HepG2 (cell line): Measurements from ENCODE around the gene CLDND2. TPM values are rescaled to one million over a fixed set of nuclear protein-coding genes. Genes with fewer than 3 reads are reported as not detected.

Experiments used
- ATAC-seq: fragments of 200-7000 bp; cut with Tn5 transposase; 3 replicates; pipeline ENCODE4 v1.9.1; 2020; ENCODE audit warnings: mild to moderate bottlenecking, moderate library complexity
- BruUV-seq: library from RNA; stranded (reverse); fragments of 400-500 nt; replicated peaks from 2 replicates; lab custom pipeline; 2021; lab: Mats Ljungman, UMichigan
- CTCF ChIA-PET: fragments of 300-600 bp; formaldehyde crosslinking; extraction: SDS; loops from one replicate; lab custom pipeline; 2021; ENCODE audit warnings: low total read pairs, inconsistent platforms, low intra/inter-chr PET ratio; lab: Yijun Ruan, JAX
- POLR2A ChIA-PET: fragments of 350-600 bp; sonication (Branson Sonifier 250); formaldehyde crosslinking; loops from one replicate; lab custom pipeline; 2020; ENCODE audit warnings: antibody characterized with exemption, inconsistent platforms; lab: Yijun Ruan, JAX
- DNase-seq: peaks from one replicate; pipeline ENCODE4 v3.0.0-alpha.2; 2015; ENCODE audit warnings: low spot score
- FAIRE-seq: peaks from 3 replicates; lab custom pipeline; 2011; peaks lifted over from hg19 to GRCh38; lab: Jason Lieb, UNC
- H2AFZ ChIP-seq: one replicate; pipeline ENCODE4 v1.6.1; 2011; ENCODE audit warnings: low read length, inconsistent platforms
- H3K27ac ChIP-seq: fragments of 300-600 bp; 3 replicates; pipeline ENCODE4 v1.8.0; 2011; ENCODE audit warnings: mixed run types, mild to moderate bottlenecking, mixed read lengths, low read length, inconsistent platforms; ENCODE audit not compliant: insufficient read depth; ENCODE audit errors: extremely low read length
- H3K27me3 ChIP-seq, 2 experiments: fragments of 200-600 bp in 1 of 2; 2 replicates in 1 of 2; 3 replicates in 1 of 2; pipeline versions ENCODE4 v1.6.0 to v1.8.0; 2011; ENCODE audit warnings: low read length in 2 of 2, mild to moderate bottlenecking in 2 of 2, moderate library complexity in 2 of 2, inconsistent platforms in 1 of 2; ENCODE audit not compliant: insufficient read depth in 2 of 2, control insufficient read depth in 1 of 2
- H3K36me3 ChIP-seq, 2 experiments: fragments of 200-600 bp in 1 of 2; replicated peaks in 1 of 2; 2 replicates in 1 of 2; 3 replicates in 1 of 2; pipeline versions ENCODE4 v1.5.1 to v1.8.0; 2011; ENCODE audit warnings: low read length in 2 of 2, inconsistent platforms in 1 of 2; ENCODE audit not compliant: insufficient read depth in 2 of 2, control insufficient read depth in 1 of 2
- H3K4me1 ChIP-seq: 2 replicates; pipeline ENCODE4 v1.5.1; 2012; ENCODE audit warnings: low read length, inconsistent platforms; ENCODE audit not compliant: insufficient read depth
- H3K4me2 ChIP-seq: 2 replicates; pipeline ENCODE4 v1.6.0; 2011; ENCODE audit warnings: low read depth, low read length, inconsistent platforms
- H3K4me3 ChIP-seq, 3 experiments: fragments of 200-600 bp in 1 of 3; sonication (generic), shearing (Covaris generic) in 1 of 3; replicated peaks in 1 of 3; 2 replicates each; pipeline ENCODE4 v1.5.1; 2011 to 2016; ENCODE audit warnings: low read length in 3 of 3, inconsistent platforms in 2 of 3, low read depth in 2 of 3, mild to moderate bottlenecking in 2 of 3, control low read depth in 1 of 3, mixed read lengths in 1 of 3; ENCODE audit not compliant: insufficient read depth in 1 of 3
- H3K79me2 ChIP-seq: one replicate; pipeline ENCODE4 v1.6.1; 2011; ENCODE audit warnings: low read length, inconsistent platforms; ENCODE audit not compliant: insufficient read depth
- H3K9ac ChIP-seq: 2 replicates; pipeline ENCODE4 v1.6.0; 2011; ENCODE audit warnings: mild to moderate bottlenecking, low read depth, low read length, inconsistent platforms; ENCODE audit not compliant: insufficient read depth
- H3K9me3 ChIP-seq: 2 replicates; pipeline ENCODE4 v1.5.1; 2012; ENCODE audit warnings: mild to moderate bottlenecking, low read length
- H4K20me1 ChIP-seq: 2 replicates; pipeline ENCODE4 v1.6.0; 2011; ENCODE audit warnings: inconsistent platforms, mild to moderate bottlenecking, low read length, moderate library complexity; ENCODE audit not compliant: insufficient read depth
- AGO2 ChIP-seq: fragments of 200-400 bp; formaldehyde crosslinking; optimal IDR thresholded peaks from 2 replicates; pipeline ENCODE3; 2017; ENCODE audit warnings: mild to moderate bottlenecking, low read depth, low read length, moderate library complexity
- IKZF1 ChIP-seq: fragments of 450-650 bp; IDR thresholded peaks from 2 replicates; pipeline ENCODE4 v1.7.1; 2016
- POLR2A ChIP-seq, 2 experiments: IDR thresholded peaks; 2 replicates each; pipeline ENCODE4 v1.6.1; 2011; ENCODE audit warnings: low read depth in 2 of 2, low read length in 2 of 2, mild to moderate bottlenecking in 1 of 2, moderate library complexity in 1 of 2; ENCODE audit not compliant: insufficient read depth in 1 of 2
- RBAK ChIP-seq: sonication (generic); formaldehyde crosslinking; IDR thresholded peaks from 2 replicates; pipeline ENCODE4 v1.5.1; 2020; ENCODE audit warnings: mild to moderate bottlenecking, missing genetic modification reagents
- TCF7 ChIP-seq: sonication (generic); IDR thresholded peaks from 2 replicates; pipeline ENCODE4 v1.6.1; 2016; ENCODE audit warnings: antibody characterized with exemption, low read depth
- WGBS: methylation state at CpG from one replicate; pipeline ENCODE4 v1.1.6; 2017; ENCODE audit warnings: low lambda C conversion rate; 5-methylcytosine and 5-hydroxymethylcytosine counted together
- in situ Hi-C: cut with HindIII; loops from 2 replicates; pipeline ENCODE4 v1.10.0; 2017; ENCODE audit warnings: low pct_unique_long_range_greater_than_20kb; ENCODE audit not compliant: extremely low pct_ligation_motif_present
- intact Hi-C: fragments of 100-400 bp; cut with micrococcal nuclease; formaldehyde crosslinking; loops from one replicate; pipeline ENCODE4 v1.10.0; 2022; ENCODE audit not compliant: unreplicated experiment
- polyA plus RNA-seq, 8 experiments: library from polyadenylated mRNA; depleted of rRNA in 3 of 8; stranded (reverse) in 7 of 8; unstranded in 1 of 8; fragments of >200 nt; fragmentation: Illumina TruSeq in 4 of 8; extraction: Trizol in 4 of 8; gene quantifications; 2 replicates each; pipeline versions ENCODE4 v1.2.1 to v1.2.3, GENCODE V29; 2011 to 2016; ENCODE audit warnings: low read depth in 4 of 8, missing spikeins in 1 of 8, mixed read lengths in 1 of 8; ENCODE audit not compliant: insufficient read depth in 1 of 8
- total RNA-seq, 5 experiments: library from RNA; depleted of rRNA; stranded (reverse); fragments of >200 nt; fragmentation: Illumina TruSeq; extraction: Trizol; gene quantifications; 2 replicates each; pipeline ENCODE4 v1.2.3, GENCODE V29; 2016; ENCODE audit warnings: low read depth in 1 of 5
- TF ChIP-seq, protein P1 (sequence below): sonication (generic); formaldehyde crosslinking; IDR thresholded peaks from 2 replicates; pipeline ENCODE4 v1.9.0; 2021; ENCODE audit warnings: missing genetic modification reagents, borderline replicate concordance

The CLDND2 gene
- total and polyA plus RNA-seq, 2 of the 13 experiments (the other 11 are each of a cell fraction or from before 2014, with no cell fraction given) = 0.84 to 1.8 TPM

DNA sequence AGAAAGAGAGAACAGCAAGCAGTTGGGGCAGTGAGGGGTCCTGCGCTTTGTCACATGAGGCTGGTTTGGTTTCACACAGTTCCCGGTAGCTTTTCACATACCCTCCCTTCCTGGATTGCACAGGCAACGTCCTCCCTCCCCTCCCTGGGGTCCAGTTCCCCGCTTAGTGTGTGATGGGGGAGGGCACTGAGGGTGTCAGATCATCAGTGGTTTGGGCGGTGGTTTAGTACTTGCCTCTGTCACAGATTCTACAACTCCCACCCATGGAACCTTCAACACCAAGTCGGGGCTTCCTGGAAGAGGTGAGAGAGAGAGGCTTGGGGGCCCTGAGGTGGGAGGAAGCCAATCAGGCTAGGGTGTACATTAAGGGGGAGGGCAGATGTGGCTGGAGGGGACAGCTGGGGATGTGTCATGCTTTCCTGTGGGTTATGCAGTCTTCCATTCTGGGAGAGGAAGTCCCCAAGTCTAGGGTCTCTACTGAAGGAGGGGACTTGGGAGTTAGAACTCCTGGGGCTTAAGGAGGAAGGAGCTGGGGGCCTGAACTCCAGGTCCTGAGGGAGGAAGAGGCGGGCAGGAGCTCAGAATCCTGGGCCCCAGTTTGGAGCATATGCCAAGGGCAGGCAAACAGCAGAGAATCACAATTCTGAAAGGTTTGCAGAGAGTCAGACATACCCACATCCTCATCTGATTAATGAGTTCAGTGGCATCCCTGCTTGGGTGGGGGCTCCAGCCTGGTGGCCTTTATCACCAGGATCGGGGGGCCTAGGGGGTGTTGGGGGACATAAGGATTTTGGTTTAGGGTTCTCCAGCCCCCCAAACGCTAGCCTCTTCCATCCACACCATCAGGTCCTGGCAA lies 4.1 kb upstream of the CLDND2 start, which contains the start of gene NKG7 (continued):
- TF ChIP-seq, protein P1, sequence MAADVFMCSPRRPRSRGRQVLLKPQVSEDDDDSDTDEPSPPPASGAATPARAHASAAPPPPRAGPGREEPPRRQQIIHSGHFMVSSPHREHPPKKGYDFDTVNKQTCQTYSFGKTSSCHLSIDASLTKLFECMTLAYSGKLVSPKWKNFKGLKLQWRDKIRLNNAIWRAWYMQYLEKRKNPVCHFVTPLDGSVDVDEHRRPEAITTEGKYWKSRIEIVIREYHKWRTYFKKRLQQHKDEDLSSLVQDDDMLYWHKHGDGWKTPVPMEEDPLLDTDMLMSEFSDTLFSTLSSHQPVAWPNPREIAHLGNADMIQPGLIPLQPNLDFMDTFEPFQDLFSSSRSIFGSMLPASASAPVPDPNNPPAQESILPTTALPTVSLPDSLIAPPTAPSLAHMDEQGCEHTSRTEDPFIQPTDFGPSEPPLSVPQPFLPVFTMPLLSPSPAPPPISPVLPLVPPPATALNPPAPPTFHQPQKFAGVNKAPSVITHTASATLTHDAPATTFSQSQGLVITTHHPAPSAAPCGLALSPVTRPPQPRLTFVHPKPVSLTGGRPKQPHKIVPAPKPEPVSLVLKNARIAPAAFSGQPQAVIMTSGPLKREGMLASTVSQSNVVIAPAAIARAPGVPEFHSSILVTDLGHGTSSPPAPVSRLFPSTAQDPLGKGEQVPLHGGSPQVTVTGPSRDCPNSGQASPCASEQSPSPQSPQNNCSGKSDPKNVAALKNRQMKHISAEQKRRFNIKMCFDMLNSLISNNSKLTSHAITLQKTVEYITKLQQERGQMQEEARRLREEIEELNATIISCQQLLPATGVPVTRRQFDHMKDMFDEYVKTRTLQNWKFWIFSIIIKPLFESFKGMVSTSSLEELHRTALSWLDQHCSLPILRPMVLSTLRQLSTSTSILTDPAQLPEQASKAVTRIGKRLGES (CRISPR knock-in tag) = no peak
- TF ChIP-seq, all 625 proteins: peak for 0

DNA sequence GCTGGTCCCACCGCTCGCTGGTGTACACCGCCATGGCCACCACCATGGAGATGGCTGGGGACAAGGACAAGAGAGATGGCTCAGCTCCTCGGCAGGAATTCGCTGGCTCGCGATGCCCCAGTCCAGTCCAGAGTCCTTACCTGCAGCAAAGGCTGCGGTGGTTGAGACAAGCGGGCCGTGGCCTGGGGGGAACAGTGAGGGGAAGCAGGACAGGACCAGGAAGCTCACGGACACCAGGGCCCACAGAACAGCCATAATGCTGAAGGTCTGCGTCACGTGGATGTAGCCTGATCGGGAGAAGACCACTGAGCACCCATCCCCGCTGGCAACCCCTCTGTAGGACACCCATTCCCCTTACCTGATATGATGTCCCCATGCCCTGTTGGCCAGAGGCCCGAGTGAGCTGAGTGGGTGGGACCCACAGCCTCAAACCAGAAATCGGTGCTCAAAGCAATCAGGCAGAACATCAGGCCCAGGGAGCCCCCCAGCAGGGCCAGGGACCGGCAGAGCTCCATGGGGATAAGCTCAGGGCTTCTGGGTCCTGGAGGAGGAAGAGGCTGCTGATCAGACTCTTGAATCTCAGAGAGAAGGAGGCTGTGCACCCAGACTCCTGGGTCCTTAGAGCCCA lies 3.3 kb upstream of the CLDND2 start:
- H3K9ac ChIP-seq = no peak overlapping the region
- peaks cover 37% of the 10 kb centered on the region for H3K4me1 ChIP-seq
- DNase-seq (no peak), FAIRE-seq (no peak), ATAC-seq (no peak)
- CTCF ChIA-PET = no interaction called here
- no peak overlapping the region for H3K4me3 ChIP-seq
- in situ Hi-C loops (no loop called here), intact Hi-C loops (no loop called here)
- no peaks in the 10 kb centered on the region for H3K9me3 ChIP-seq
- WGBS = 19% methylated on average over 2 of the region's 18 CpGs
- H4K20me1 ChIP-seq = no peaks in the 10 kb centered on the region
- POLR2A ChIA-PET = interaction anchor here (1.0 to 5.3 kb wide), 7 partner anchors 10 to 31 kb away, joined by 3 to 27 read pairs (median 8); partner anchors contain the start of genes LIM2 and VSIG10L
- no peak overlapping the region; the same call in 1 of the 2 replicates for H3K4me2 ChIP-seq
- H2AFZ ChIP-seq = no peak overlapping the region
- BruUV-seq = no TSS peak
- TF ChIP-seq TCF7 = no peak
- peak; percentile 49 for TF ChIP-seq AGO2
- TF ChIP-seq RBAK (CRISPR knock-in tag) = peak; percentile 93
- no peak for TF ChIP-seq IKZF1
- peak in 1 of 2 experiments; percentile 20; a peak in 1 of 4 replicates for TF ChIP-seq POLR2A (IDR thresholded peaks at IDR 0.05; ENCODE audit: insufficient read depth in 1 of 2, low read depth in 2 of 2, low read length in 2 of 2)
- H3K27me3 ChIP-seq = peaks cover 0 to 14% of the 10 kb centered on the region in 2 experiments; a peak in 1 of 5 replicates
- H3K79me2 ChIP-seq = peaks cover 5% of the 10 kb centered on the region
- H3K27ac ChIP-seq = no peak overlapping the region
- no peaks in the 10 kb centered on the region for H3K36me3 ChIP-seq
